CD14-positive monocyte (primary cell): ENCODE results near the gene SLC6A18. TPM values are rescaled to one million over a fixed set of nuclear protein-coding genes. Genes with fewer than 3 reads are reported as not detected.

ENCODE experiments used
- DNase-seq, 3 donors: peaks; one replicate each; pipeline ENCODE4 v3.0.0-alpha.2; 2011 to 2022
- H2AFZ ChIP-seq: 2 replicates; pipeline ENCODE4 v1.6.0; 2012; ENCODE audit warnings: mild to moderate bottlenecking, low read depth, low read length, inconsistent platforms; ENCODE audit not compliant: insufficient read depth, poor library complexity, severe bottlenecking
- H3K27ac ChIP-seq, 2 donors: 1 replicate in 1 of 2; 2 replicates in 1 of 2; pipeline ENCODE4 v1.5.1; 2012 to 2013; ENCODE audit warnings: low read length in 2 of 2, control low read depth in 1 of 2, inconsistent platforms in 1 of 2, low read depth in 1 of 2, mild to moderate bottlenecking in 1 of 2
- H3K27me3 ChIP-seq, 2 donors: one replicate each; pipeline versions ENCODE4 v1.6.0 to v1.6.1; 2011 to 2013; ENCODE audit warnings: low read length in 2 of 2; ENCODE audit not compliant: control insufficient read depth in 2 of 2, insufficient read depth in 2 of 2
- H3K36me3 ChIP-seq, 2 donors: replicated peaks in 1 of 2; 1 replicate in 1 of 2; 2 replicates in 1 of 2; pipeline versions ENCODE4 v1.5.1 to v1.6.1; 2012 to 2013; ENCODE audit warnings: low read length in 2 of 2, control low read depth in 1 of 2, inconsistent platforms in 1 of 2, mild to moderate bottlenecking in 1 of 2; ENCODE audit not compliant: insufficient read depth in 2 of 2, control insufficient read depth in 1 of 2
- H3K4me1 ChIP-seq, 2 donors: 1 replicate in 1 of 2; 2 replicates in 1 of 2; pipeline versions ENCODE4 v1.5.1 to v1.6.1; 2012 to 2013; ENCODE audit warnings: low read length in 2 of 2, control low read depth in 1 of 2, inconsistent platforms in 1 of 2, mild to moderate bottlenecking in 1 of 2, moderate library complexity in 1 of 2; ENCODE audit not compliant: insufficient read depth in 2 of 2, control insufficient read depth in 1 of 2
- H3K4me2 ChIP-seq: replicated peaks from 2 replicates; pipeline ENCODE3; 2012; ENCODE audit warnings: low read length, moderate library complexity, mild to moderate bottlenecking; ENCODE audit not compliant: poor library complexity, severe bottlenecking; ENCODE audit errors: extremely low read depth
- H3K4me3 ChIP-seq, 3 experiments: fragments of 200-600 bp in 1 of 3; sonication (generic) in 1 of 3; replicated peaks in 1 of 3; 1 replicate in 2 of 3; 2 replicates in 1 of 3; pipeline ENCODE4 v1.5.1; 2011 to 2013; ENCODE audit warnings: low read length in 3 of 3, mild to moderate bottlenecking in 3 of 3, control low read depth in 2 of 3, low read depth in 2 of 3, inconsistent platforms in 1 of 3, moderate library complexity in 1 of 3
- H3K79me2 ChIP-seq: 2 replicates; pipeline ENCODE4 v1.6.0; 2012; ENCODE audit warnings: mild to moderate bottlenecking, control low read depth, inconsistent platforms, low read length, moderate library complexity; ENCODE audit not compliant: insufficient read depth
- H3K9ac ChIP-seq: 2 replicates; pipeline ENCODE4 v1.6.0; 2017; ENCODE audit warnings: low read length, mild to moderate bottlenecking; ENCODE audit not compliant: insufficient read depth, poor library complexity, severe bottlenecking
- H3K9me3 ChIP-seq, 2 donors: replicated peaks in 1 of 2; 1 replicate in 1 of 2; 2 replicates in 1 of 2; pipeline versions ENCODE4 v1.5.1 to v1.6.1; 2012 to 2013; ENCODE audit warnings: low read length in 2 of 2, control low read depth in 1 of 2; ENCODE audit not compliant: control insufficient read depth in 1 of 2, insufficient read depth in 1 of 2
- H4K20me1 ChIP-seq: 2 replicates; pipeline ENCODE4 v1.6.0; 2012; ENCODE audit warnings: mild to moderate bottlenecking, low read length, control low read depth, moderate library complexity; ENCODE audit not compliant: insufficient read depth
- H3K27ac Mint-ChIP-seq, 7 donors: one replicate each; pipeline ENCODE4 v1.8.0; 2020; ENCODE audit warnings: mild to moderate bottlenecking in 7 of 7, mixed read lengths in 7 of 7, moderate library complexity in 6 of 7, inconsistent platforms in 2 of 7
- H3K27me3 Mint-ChIP-seq, 3 donors: one replicate each; pipeline ENCODE4 v1.8.0; 2021 to 2022; ENCODE audit warnings: low read depth in 3 of 3, mild to moderate bottlenecking in 3 of 3, mixed read lengths in 3 of 3, moderate library complexity in 3 of 3, inconsistent platforms in 1 of 3
- H3K36me3 Mint-ChIP-seq, 2 donors: one replicate each; pipeline ENCODE4 v1.8.0; 2020; ENCODE audit warnings: mixed read lengths in 2 of 2, inconsistent platforms in 1 of 2, mild to moderate bottlenecking in 1 of 2
- H3K4me1 Mint-ChIP-seq: one replicate; pipeline ENCODE4 v1.8.0; 2020; ENCODE audit warnings: mild to moderate bottlenecking, mixed read lengths
- H3K4me3 Mint-ChIP-seq, 2 donors: one replicate each; pipeline ENCODE4 v1.8.0; 2020; ENCODE audit warnings: mild to moderate bottlenecking in 2 of 2, mixed read lengths in 2 of 2, moderate library complexity in 1 of 2
- H3K9me3 Mint-ChIP-seq, 7 donors: one replicate each; pipeline ENCODE4 v1.8.0; 2020 to 2022; ENCODE audit warnings: mixed read lengths in 7 of 7, mild to moderate bottlenecking in 6 of 7, moderate library complexity in 6 of 7, inconsistent platforms in 2 of 7
- WGBS: methylation state at CpG from one replicate; pipeline ENCODE4 v1.1.5; 2013; ENCODE audit warnings: missing lambda C conversion rate; ENCODE audit not compliant: insufficient coverage; 5-methylcytosine and 5-hydroxymethylcytosine counted together
- intact Hi-C, 2 donors: fragments of 100-400 bp; cut with micrococcal nuclease; formaldehyde crosslinking; loops; one replicate each; pipeline versions ENCODE4 v1.15.0 to v1.15.1; 2023
- polyA plus RNA-seq, 3 donors: library from polyadenylated mRNA; depleted of rRNA in 1 of 3; unstranded in 2 of 3; stranded (reverse) in 1 of 3; fragments of 300-500 nt in 2 of 3; fragments of >200 nt in 1 of 3; fragmentation: Illumina TruSeq in 2 of 3; gene quantifications; 1 replicate in 2 of 3; 2 replicates in 1 of 3; pipeline ENCODE4 v1.2.3, GENCODE V29; 2012 to 2021
- TF ChIP-seq, protein P1 (sequence below): fragments of 200-600 bp; IDR thresholded peaks from one replicate; pipeline ENCODE4 v1.8.0; 2022; ENCODE audit warnings: antibody characterized with exemption, mild to moderate bottlenecking

Gene SLC6A18
- polyA plus RNA-seq, 3 donors = not detected

DNA sequence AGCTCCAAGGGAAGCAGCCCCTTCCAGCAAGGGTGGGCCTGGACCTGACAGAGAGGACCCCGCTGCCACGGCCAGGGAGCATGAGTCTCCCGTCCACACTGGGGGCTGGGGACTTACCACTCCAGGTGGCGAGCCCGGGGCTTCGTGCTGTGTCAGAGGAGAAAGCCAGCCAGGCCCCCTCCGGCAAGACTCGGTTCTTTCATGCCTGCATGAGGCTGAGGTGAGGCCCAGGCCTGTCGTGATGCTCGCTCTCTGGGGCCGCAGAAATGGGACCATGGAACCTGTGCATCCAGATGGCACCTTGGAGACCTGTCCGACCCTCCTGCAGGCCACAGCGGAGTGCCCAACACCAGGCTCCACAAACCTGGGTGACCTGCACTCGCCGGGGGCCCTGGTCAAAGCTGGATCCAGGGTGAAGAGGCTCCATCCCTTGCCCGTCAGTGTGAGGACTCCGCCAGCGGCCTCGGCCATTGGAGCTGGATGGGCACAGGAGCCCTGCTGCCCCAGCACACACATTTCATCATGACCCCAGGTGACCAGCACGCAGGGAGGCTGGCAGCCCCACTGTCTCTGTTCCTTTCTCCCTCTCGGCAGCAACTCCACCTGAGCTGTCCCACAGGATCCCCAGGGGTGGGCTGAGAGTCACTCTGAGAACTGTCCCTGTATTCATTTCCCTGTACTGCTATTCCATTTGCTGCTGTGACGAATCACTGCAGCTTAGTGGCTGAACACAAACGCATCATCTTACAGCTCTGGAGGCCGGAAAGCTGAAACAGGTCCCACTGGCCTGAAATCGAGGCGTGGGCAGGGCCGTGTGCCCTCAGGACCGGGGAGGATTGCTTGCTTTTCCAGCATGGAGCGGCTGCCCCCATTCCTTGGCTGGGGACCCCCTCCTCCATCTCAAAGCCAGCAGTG is 24.4 kb downstream of the SLC6A18 start:
- Histone ChIP-seq H2AFZ (no peak overlapping the region), H3K27me3 (peaks cover 0 to 14% of the 10 kb centered on the region in 2 donors), H3K4me2 (no peak overlapping the region), H3K4me3 (no peak overlapping the region), H4K20me1 (no peaks in the 10 kb centered on the region), H3K9me3 (no peaks in the 10 kb centered on the region), H3K36me3 (no peaks in the 10 kb centered on the region), H3K27ac (no peak overlapping the region), H3K79me2 (no peaks in the 10 kb centered on the region), H3K4me1 (no peaks in the 10 kb centered on the region), H3K9ac (no peak overlapping the region)
- peaks cover 0 to 2% (median 0%) of the 10 kb centered on the region in 7 donors for H3K9me3 Mint-ChIP-seq
- H3K36me3 Mint-ChIP-seq = no peaks in the 10 kb centered on the region
- H3K27ac Mint-ChIP-seq = no peak overlapping the region
- 85% methylated on average over 29 of the region's 29 CpGs for WGBS
- no peak for DNase-seq
- intact Hi-C loops = no loop called here
- H3K4me1 Mint-ChIP-seq = no peaks in the 10 kb centered on the region
- H3K4me3 Mint-ChIP-seq = no peak overlapping the region
- H3K27me3 Mint-ChIP-seq = peaks cover 2 to 26% (median 5%) of the 10 kb centered on the region in 3 donors
- TF ChIP-seq, protein P1, sequence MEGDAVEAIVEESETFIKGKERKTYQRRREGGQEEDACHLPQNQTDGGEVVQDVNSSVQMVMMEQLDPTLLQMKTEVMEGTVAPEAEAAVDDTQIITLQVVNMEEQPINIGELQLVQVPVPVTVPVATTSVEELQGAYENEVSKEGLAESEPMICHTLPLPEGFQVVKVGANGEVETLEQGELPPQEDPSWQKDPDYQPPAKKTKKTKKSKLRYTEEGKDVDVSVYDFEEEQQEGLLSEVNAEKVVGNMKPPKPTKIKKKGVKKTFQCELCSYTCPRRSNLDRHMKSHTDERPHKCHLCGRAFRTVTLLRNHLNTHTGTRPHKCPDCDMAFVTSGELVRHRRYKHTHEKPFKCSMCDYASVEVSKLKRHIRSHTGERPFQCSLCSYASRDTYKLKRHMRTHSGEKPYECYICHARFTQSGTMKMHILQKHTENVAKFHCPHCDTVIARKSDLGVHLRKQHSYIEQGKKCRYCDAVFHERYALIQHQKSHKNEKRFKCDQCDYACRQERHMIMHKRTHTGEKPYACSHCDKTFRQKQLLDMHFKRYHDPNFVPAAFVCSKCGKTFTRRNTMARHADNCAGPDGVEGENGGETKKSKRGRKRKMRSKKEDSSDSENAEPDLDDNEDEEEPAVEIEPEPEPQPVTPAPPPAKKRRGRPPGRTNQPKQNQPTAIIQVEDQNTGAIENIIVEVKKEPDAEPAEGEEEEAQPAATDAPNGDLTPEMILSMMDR = no peak

DNA sequence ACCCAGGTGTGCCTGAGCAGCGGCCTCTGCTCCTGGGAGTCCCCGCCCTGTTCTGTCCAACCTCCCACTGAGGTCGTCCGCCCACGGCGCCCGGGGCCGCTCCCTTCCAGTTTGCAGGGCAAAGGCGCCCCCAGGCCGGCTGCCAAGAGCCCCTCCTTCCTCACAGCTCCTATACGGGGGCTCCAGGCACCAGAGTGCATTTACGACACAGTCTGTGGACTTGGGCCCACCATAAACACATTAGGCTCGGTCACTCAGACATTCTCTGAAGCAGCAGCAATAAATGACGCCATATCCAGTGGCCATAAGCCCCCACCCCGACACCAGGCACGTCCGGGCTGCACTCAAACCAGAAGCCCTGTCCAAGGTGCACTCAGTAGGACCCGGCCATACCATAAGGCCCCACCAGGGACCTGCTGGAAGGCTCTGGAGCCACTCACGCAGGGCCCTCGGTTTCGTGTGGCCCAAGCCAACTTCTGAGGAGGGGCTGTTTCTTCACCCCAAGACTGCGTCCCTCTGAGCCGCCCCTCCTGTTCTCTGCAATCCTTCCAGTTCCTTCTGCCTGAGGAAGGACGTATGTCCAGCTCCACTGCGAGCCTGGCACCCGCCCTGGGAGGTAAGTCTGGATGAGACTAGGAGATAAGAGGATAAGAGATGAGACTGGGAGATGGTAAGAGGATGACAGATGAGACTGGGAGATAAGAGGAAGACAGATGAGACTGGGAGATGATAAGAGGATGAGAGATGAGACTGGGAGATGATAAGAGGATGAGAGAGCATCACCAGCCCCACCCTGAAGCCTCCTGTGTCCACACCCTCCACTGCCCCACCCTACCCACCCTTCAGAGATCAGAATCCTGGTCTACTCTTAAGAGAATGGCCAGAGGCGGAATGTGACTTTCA is 26.7 kb downstream of the SLC6A18 start:
- H3K4me1 Mint-ChIP-seq = no peaks in the 10 kb centered on the region
- no peak overlapping the region for H3K9ac ChIP-seq

More for the DNA sequence above, 26.7 kb downstream of the SLC6A18 start:
- TF ChIP-seq, protein P1 = no peak
- Histone ChIP-seq H4K20me1 (no peaks in the 10 kb centered on the region), H3K9me3 (no peaks in the 10 kb centered on the region), H3K27me3 (peaks cover 0 to 5% of the 10 kb centered on the region in 2 donors), H3K4me2 (no peak overlapping the region), H3K27ac (no peak overlapping the region), H3K36me3 (no peaks in the 10 kb centered on the region), H3K79me2 (no peaks in the 10 kb centered on the region), H2AFZ (no peak overlapping the region), H3K4me1 (no peaks in the 10 kb centered on the region), H3K4me3 (no peak overlapping the region)
- WGBS = 76% methylated on average over 21 of the region's 27 CpGs
- intact Hi-C loops = no loop called here
- Mint-ChIP-seq H3K4me3 (no peak overlapping the region), H3K36me3 (no peaks in the 10 kb centered on the region), H3K27me3 (peaks cover 2 to 5% (median 4%) of the 10 kb centered on the region in 3 donors), H3K9me3 (no peaks in the 10 kb centered on the region), H3K27ac (no peak overlapping the region)
- no peak for DNase-seq
